ENCODE data around the gene SUCNR1.
"Not testable (repeated sequence)": the region's sequence is repeated elsewhere in the genome, so short reads cannot be mapped to it uniquely, and the experiment has no call there.

The SUCNR1 gene

GRCh38 chr3:151925876-151926275 is 52.4 kb downstream of the SUCNR1 start:
- DNase-seq (no peak), ATAC-seq (no peak)
- H3K4me3 Mint-ChIP-seq: no peak overlapping the region
- no peak overlapping the region for H3K27ac Mint-ChIP-seq
- no peaks in the 10 kb centered on the region for H3K27me3 Mint-ChIP-seq
- H3K36me3 Mint-ChIP-seq (ENCODE audit: low read depth): no peaks in the 10 kb centered on the region
- no peaks in the 10 kb centered on the region for H3K4me1 Mint-ChIP-seq
- H3K9me3 Mint-ChIP-seq: no peaks in the 10 kb centered on the region

- no peaks in the 10 kb centered on the region for H3K9me3 Mint-ChIP-seq
- H3K27ac Mint-ChIP-seq: no peak overlapping the region
- DNase-seq (no peak), ATAC-seq (no peak)
- H3K36me3 Mint-ChIP-seq (ENCODE audit: low read depth): no peaks in the 10 kb centered on the region
- H3K4me1 Mint-ChIP-seq: no peaks in the 10 kb centered on the region
- no peaks in the 10 kb centered on the region for H3K27me3 Mint-ChIP-seq
- H3K4me3 Mint-ChIP-seq: no peak overlapping the region
Observed at GRCh38 chr3:151926956-151927355, 53.5 kb downstream of the SUCNR1 start.

GRCh38 chr3:151927915-151928525 is 54.6 kb downstream of the SUCNR1 start:
- not testable (repeated sequence) for H3K4me1 Mint-ChIP-seq; H3K9me3 Mint-ChIP-seq; H3K27me3 Mint-ChIP-seq; DNase-seq; H3K27ac Mint-ChIP-seq; ATAC-seq; H3K36me3 Mint-ChIP-seq (ENCODE audit: low read depth); H3K4me3 Mint-ChIP-seq

DNA sequence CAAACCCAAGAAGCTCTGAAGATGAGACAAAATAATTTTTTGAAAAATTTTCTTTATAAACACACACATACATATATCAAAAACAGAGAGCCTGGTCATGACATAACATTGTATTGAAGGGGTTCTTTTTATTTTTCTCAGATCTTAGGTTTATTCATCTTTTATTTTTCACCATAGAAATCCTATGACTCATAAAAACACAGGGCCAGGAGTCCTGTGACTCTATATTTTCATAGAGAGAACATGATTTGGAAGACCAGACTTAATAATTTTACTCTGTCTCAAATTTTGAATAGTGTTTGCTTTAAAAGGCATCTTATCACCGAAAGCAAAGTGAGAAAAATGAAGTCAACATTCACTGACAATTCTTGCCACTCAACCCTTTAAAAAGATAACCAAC is 57.7 kb downstream of the SUCNR1 start:
- H3K9me3 Mint-ChIP-seq: no peaks in the 10 kb centered on the region
- ATAC-seq: no peak
- DNase-seq: no peak

DNA sequence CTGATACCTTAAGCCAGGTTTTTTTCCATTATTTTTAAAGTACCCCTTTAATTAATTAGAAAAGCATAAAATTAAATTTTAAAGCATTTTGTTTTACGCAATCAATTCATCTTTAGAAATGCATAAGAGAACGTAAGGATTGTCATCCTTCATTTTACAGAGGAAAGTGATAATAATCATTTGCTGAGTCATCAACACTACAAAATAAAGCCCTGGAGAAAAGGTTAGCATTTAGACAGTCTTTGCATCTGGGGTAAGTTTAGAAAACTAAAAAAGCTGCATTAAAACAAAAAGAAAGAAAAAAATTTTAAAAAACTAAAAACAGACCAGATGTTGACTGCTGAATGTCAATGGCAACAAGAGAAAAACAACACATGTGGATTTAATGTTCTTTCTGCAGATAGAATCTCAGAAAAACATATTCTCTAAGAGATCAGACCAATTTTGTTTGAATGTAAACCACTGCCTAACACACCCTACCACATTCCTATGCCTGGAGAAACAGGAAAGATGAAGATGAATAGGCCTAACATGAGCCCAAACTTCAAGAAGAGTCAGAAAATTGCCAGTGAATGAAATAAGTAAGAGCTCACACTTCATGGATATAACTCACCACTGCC is 59.9 kb downstream of the SUCNR1 start:
- Mint-ChIP-seq H3K36me3 (ENCODE audit: low read depth) (no peaks in the 10 kb centered on the region), H3K4me3 (no peak overlapping the region), H3K9me3 (no peaks in the 10 kb centered on the region), H3K27ac (no peak overlapping the region), H3K4me1 (no peaks in the 10 kb centered on the region), H3K27me3 (no peaks in the 10 kb centered on the region)
- DNase-seq: no peak
- ATAC-seq: no peak

More for the DNA sequence above, 57.7 kb downstream of the SUCNR1 start:
- H3K27ac Mint-ChIP-seq: no peak overlapping the region
- H3K4me1 Mint-ChIP-seq: no peaks in the 10 kb centered on the region
- H3K36me3 Mint-ChIP-seq (ENCODE audit: low read depth): no peaks in the 10 kb centered on the region
- H3K4me3 Mint-ChIP-seq: no peak overlapping the region
- H3K27me3 Mint-ChIP-seq: no peaks in the 10 kb centered on the region

All from activated naive CD8-positive, alpha-beta T cell treated with anti-CD3 and anti-CD28 coated beads, Interleukin-2, amount 50 U/mL, for 24 hours (primary cell).